Epithelial cell of proximal tubule (primary cell): ENCODE data around the gene TXNDC17. TPM values are rescaled to one million over a fixed set of nuclear protein-coding genes. Genes with fewer than 3 reads are reported as not detected.

Source experiments
- DNase-seq: peaks from one replicate; pipeline ENCODE4 v3.0.0-alpha.2; 2011; ENCODE audit warnings: low read depth
- H3K4me3 ChIP-seq: 2 replicates; pipeline ENCODE4 v1.5.1; 2011; ENCODE audit warnings: low read depth, mild to moderate bottlenecking, low read length
- total RNA-seq: library from RNA; depleted of rRNA; stranded (reverse); fragments of >200 nt; gene quantifications from 2 replicates; pipeline ENCODE4 v1.2.3, GENCODE V29; 2015
- TF ChIP-seq, protein P1 (sequence below): conservative IDR thresholded peaks from 2 replicates; pipeline ENCODE4 v1.5.1; 2012; ENCODE audit warnings: low read depth, mild to moderate bottlenecking, low read length

The TXNDC17 gene
- total RNA-seq, 1 donor from 2014 or later, result 501 TPM

GRCh38 chr17:6677158-6677831, 36.4 kb downstream of the TXNDC17 start:
- DNase-seq, result no peak
- no peak overlapping the region for H3K4me3 ChIP-seq
- TF ChIP-seq, protein P1, sequence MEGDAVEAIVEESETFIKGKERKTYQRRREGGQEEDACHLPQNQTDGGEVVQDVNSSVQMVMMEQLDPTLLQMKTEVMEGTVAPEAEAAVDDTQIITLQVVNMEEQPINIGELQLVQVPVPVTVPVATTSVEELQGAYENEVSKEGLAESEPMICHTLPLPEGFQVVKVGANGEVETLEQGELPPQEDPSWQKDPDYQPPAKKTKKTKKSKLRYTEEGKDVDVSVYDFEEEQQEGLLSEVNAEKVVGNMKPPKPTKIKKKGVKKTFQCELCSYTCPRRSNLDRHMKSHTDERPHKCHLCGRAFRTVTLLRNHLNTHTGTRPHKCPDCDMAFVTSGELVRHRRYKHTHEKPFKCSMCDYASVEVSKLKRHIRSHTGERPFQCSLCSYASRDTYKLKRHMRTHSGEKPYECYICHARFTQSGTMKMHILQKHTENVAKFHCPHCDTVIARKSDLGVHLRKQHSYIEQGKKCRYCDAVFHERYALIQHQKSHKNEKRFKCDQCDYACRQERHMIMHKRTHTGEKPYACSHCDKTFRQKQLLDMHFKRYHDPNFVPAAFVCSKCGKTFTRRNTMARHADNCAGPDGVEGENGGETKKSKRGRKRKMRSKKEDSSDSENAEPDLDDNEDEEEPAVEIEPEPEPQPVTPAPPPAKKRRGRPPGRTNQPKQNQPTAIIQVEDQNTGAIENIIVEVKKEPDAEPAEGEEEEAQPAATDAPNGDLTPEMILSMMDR, result no peak

- TF ChIP-seq, protein P1, result no peak
- no peak overlapping the region for H3K4me3 ChIP-seq
- no peak for DNase-seq
Measured at GRCh38 chr17:6677946-6678345, 37.1 kb downstream of the TXNDC17 start.

DNA sequence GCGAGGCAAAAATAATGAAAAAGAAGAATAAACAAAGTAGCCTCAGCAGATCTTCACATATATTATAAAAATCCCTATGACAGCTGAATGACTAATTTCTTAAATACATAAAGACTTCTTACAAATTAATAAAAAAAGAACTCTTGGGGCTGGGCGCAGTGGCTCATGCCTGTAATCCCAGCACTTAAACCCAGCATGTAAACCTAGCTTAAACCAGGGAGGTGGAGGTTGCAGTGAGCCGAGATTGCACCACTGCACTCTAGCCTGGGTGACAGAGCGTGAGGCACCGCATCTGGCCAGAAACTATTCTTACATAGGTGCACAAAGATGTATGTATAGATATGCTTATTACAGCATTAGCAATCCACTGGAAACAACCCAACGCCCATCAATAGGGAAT, 38.4 kb downstream of the TXNDC17 start:
- TF ChIP-seq, protein P1, result no peak
- DNase-seq, result no peak
- no peak overlapping the region for H3K4me3 ChIP-seq

- no peak for DNase-seq
- TF ChIP-seq, protein P1, result no peak
Measured at GRCh38 chr17:6681176-6681575, 40.3 kb downstream of the TXNDC17 start.

GRCh38 chr17:6681671-6682070, 40.8 kb downstream of the TXNDC17 start:
- H3K4me3 ChIP-seq, result no peak overlapping the region
- TF ChIP-seq, protein P1, result no peak
- no peak for DNase-seq

More at GRCh38 chr17:6681176-6681575, 40.3 kb downstream of the TXNDC17 start:
- no peak overlapping the region for H3K4me3 ChIP-seq

DNA sequence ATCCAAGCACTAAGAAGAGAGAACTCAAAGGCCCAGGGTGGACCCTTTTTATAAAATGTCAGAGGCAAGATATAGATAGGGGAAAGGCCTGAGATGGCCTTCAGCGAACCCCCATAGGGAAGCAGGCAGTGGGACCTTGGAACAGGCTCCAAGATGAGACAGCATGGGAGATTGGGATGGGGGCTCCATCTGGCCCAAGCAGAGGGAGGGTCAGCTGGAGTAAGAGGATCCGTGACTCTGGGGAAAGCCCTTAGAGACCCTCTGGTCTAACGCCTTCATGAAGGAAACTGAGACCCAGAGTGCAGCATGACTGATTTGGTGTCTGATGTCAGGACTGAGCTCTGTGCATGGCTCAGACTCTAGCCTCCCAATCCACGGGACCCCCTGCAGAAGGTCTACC, 41.5 kb downstream of the TXNDC17 start:
- TF ChIP-seq, protein P1, result no peak
- DNase-seq, result no peak
- no peak overlapping the region for H3K4me3 ChIP-seq

GRCh38 chr17:6683081-6683684, 42.3 kb downstream of the TXNDC17 start:
- TF ChIP-seq, protein P1, result no peak
- no peak overlapping the region for H3K4me3 ChIP-seq
- no peak for DNase-seq
